HG02970 (cell line): ENCODE measurements around the gene RAP1GAP.

Experiments used
- ATAC-seq: cut with Tn5 transposase; IDR thresholded peaks from one replicate; pipeline ENCODE4 v1.9.1; 2021; ENCODE audit warnings: mild to moderate bottlenecking, moderate library complexity, moderate number of reproducible peaks; ENCODE audit not compliant: unreplicated experiment, low FRiP score

RAP1GAP gene

DNA sequence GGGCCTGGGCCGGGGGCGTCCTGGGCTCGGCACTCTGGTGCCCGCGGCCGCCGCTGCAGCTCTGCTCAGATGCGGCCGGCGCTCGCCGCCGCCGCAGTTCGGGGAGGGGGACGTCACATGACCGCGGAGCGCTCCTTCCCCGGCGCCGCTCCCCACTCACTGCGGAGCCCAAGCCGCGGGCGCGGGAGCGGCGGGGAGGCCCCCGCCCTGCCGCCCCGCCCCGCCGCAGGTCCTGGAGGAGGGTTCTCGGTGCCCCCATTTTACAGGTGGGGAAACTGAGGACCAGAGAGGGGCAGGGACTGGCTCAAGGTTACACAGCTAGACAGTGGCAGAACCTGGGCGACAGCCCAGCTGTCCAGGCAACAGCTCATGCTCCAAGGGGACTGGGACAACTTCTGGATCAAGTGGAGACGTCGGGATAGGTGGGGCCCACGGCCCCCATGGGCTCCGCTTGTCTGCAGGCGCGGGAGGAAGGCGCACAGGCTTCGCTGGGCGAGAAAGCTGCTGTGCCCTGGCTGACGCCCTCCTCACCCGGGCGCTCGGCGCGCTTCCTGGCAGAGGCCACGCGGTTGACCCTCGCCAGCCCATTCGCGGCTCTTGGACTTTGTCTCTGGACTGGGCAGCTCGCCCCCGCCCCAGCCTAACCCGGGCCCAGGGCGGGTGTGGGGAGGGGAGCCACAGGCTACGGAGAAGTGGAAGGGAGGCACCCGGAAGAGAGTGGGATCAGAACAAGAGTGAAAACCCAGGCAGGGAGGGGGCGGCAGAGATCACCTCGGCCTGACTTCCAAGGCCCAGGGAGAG, at the start of gene RAP1GAP:
Gene RAP1GAP (minus strand): TSS at position 100 of the 801 bp plus-strand sequence. CDS start 49,325 bp downstream, outside the sequence.
- ATAC-seq: no peak

DNA sequence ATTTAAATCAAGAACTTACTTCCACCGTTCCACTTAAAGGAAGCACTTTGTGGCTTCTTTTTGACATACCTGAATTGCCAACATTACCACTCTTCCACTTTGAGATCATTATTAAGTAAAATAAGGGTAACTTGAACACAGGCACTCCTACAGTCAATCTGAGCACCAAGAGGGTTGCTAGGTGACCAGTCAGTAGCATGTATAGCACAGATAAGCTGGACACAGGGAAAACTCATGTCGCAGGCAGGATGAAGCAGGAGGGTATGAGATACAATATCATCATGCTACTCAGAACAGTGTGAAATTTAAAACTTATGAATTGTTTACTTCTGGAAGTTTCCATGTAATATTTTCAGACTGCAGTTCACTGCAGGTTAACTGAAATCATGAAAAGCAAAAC, 47.0 kb upstream of the RAP1GAP start:
- ATAC-seq: no peak

DNA sequence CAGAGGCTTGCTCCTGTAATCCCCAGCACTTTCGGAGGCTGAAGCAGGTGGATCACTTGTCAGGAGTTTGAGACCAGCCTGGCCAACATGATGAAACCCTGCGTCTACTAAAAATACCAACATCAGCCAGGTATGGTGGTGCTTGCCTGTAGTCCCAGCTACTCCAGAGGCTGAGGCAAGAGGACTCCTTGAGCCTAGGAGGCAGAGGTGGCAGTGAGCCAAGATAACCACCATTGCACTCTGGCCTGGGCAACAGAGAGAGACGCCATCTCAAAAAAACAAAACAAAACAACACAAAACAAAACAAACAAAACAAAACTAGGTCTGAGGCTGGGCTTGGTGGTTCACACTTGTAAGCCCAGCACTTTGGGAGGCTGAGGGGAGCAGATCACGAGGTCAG, 38.7 kb upstream of the RAP1GAP start:
- no peak for ATAC-seq

DNA sequence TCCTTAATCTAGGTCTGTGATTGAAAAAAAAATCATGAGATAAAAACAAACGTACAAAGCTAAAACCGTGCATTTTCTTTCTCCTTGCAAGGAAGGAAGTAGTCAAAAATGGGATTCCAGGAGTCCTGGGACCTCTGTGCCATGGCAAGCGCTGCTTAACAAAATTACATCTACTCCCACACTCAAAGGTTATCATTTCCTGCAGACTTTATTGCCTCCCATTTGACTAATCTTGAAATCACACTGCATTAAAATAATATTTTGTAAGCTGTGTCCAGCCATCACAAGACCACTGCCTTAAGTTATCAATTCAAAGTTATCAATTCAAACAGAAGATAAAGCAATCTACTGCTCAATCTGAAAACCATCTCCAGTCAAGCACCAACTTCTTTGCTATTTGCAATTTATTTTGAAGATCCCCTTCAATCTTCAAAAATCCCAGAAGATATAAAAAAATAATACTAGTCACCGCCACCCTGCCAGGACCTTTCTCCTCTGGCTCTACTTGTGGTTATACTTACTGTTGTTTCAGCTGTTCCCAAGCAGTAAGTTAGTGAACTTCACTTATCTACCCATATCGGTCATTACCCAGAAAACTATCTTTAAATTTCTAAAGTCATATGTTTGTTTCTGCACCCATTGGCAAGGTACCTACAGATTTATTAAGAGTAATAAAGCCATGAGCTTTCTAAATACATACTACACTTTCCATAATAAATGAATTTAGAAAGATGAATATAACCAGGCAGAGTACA, 38.1 kb upstream of the RAP1GAP start:
- ATAC-seq: no peak

DNA sequence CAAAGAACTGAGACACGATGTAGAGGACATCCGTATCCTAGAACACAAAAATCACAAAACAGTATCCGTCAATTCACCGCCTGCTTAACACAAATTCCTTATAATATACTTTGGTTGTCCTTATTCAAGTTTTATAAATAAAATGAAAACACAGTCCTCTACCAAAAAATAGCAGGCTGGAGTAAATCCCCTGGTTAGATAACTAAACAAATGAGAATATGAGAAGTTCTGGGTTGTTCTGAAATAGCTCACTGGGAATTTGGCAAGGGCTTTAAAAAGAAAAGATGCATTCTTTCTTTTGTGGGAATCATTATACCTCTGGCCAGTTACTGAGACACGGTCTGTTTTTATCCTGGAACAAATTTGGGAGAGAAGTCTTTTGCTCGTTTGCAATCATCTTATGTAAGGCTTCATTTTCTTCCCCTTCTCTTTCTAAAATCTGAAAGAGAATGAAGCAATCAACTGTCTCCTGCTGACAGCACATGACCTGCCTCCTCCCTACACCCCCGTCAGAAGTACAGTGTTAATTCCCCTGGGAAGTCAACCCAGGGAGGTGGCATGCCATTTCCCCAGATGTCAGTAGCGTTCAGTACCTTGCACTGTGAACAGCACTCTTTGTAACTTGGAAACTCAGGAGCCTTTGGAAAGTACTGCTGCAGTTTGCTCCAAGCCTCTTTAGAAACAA, 37.1 kb upstream of the RAP1GAP start:
- no peak for ATAC-seq

DNA sequence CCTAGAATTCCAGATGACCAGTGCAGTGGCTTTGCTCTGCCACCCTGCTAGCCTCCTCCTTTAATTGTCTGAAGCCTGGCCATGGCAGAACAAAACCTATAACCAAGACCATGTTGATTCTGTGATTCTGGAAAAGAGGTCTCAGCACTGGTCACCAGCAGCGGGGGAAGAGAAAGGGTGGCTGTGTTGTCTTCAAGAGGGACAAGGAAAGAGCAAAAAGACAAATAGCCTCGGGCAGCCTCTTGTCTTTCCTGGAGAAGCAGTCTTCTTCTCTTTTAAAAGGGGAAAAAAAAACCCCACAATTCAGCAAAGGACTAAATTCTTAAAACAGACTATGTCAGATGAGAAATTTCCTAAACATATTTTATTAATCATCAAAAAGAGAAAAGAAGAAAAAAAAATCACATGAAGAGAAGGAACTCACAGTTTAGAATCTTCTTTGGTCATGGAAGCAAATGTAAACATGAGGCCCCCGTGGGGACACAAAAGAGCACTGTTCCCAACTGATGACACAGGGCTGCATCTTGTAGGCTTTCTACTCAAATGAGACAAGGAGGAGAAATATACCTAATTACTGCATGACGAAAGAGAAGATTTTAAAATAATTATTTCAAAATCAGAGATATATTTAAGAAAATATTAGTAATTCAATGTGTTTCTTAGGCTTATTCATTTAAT, 36.3 kb upstream of the RAP1GAP start:
- ATAC-seq: no peak

DNA sequence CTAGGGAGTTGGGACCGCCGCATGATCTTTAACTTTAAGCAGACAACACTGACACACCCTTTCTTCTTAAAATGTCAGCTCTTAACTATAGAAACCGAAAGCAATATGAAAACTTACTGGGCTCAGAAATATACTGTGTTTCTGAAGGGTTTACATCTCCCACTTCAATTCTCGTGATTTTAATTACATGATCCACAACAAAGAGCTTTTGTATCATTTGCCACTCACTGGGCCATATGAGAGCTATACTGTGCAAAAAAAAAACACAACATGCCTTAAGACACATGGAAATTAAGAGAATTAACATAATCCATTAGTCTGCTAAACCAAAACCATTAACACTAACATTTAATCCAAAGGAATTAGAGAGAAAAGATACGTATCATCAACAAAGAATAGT, 35.0 kb upstream of the RAP1GAP start:
- no peak for ATAC-seq

DNA sequence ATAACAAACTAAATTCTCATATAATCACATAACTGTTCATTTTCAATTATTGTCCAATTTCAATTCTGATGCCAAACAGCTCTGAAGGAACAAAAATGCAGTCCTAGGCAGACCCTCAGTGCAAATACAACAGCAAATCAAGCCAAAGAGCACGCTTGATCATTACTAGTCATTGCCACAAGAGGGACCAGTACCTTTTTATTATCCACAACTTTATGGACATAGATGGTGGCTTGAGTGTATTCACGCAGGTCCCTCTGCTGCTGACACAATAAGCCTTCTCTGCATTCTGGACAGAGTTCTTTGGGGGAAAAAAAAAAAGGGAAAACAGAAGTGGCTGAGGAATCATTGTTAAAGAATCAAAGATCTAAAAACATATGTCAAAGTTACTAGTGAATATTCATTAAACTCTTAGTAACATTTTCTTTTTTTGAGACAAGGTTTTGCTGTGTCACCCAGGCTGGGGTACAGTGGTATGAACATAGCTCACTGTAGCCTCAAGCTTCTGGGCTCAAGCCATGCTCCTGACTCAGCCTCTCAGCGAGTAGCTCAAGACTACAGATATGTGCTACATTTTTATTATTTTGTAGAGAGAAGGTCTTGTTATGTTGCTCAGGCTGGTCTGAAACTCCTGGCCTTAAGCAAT, 34.3 kb upstream of the RAP1GAP start:
- ATAC-seq: no peak

DNA sequence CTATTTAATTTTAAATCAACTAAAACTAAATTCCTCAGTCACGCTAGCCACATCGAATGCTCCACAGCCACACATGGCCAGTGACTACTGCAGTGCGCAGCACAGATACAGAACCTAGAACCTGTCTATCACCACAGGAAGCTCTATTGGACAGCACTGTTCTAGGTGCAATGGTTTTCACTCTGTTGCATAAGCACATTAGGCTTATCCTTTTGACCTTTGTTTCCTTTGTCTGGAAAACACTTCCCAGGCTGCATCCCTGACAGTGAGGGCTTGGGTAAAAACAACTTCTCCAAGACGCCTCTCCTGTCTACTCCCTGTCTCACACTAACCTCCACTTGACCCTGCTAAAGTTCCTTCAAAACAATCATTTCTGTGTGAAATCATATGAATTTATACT, 33.6 kb upstream of the RAP1GAP start:
- ATAC-seq: no peak

DNA sequence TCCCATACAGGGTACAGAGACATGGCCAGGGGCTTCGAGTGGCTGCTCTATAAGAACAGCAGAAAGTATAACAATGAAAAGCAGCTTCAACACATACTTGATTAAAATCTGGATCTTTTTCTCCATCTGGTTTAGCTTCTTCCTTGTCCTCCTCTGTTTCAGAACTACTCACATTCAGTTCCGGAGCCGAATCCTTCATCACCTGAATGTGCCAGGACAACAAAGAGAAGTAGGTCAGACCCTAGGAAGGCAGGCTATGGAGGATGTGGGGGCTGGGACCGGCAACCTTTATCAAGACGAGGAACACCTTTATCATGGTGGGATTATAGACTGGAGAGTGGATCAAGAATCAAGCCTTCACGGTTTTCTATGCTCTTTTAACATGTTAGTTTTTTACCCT, 32.2 kb upstream of the RAP1GAP start:
- no peak for ATAC-seq

DNA sequence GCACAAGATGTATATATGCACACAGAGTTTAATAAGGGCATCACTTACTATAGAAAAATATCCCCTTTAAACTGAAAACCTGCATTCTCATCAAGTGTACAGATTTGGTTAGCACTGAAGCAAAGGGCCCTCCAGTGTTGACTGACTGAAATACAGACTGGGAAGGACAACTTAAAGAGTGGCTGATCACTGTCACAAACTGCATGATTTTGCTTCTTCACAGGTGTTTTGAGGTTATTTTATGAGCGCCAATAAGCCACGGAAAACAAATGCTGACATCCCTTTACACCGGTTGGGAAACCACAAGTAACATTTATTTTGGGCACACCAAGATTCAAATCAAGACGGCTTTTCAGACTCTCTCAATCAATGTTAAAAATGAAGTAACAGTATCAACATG, 30.9 kb upstream of the RAP1GAP start:
- no peak for ATAC-seq

DNA sequence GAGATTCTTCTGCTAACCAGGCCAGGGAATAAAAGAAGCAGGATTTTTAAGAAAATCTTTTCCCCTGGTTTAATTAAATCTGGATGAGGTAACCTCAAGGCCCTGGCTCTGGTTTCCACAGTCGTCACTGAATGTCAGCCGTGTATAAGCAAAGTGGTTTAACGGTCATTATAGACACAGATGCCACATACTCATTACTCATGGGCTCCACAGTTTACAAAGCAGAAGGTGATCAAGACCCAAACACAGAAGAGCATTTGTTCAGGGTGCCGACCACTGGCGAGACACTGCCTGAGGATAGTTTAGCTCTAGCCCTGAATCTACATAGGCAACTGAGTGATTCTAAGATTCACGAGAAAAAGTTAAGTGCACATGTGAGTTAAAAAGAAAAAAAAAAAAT, 27.8 kb upstream of the RAP1GAP start:
- ATAC-seq: no peak

DNA sequence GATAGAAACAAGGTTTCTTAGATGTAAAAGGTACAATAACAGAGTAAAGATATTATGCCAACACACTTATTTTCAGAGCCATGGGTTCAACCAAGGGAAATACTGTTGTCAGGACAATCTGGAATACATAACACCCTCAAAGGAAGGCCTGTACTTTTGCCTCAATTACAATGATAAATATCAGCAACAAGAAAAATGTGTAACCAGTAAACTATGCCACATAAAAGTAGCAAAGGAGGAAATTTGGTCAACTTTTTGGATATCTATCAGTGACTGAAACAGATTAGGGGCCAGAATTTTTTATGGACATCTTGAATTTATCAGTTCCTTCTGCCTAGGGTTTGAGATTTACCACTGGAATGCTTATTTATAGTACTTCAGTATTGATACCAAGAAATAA, 24.6 kb upstream of the RAP1GAP start:
- no peak for ATAC-seq

DNA sequence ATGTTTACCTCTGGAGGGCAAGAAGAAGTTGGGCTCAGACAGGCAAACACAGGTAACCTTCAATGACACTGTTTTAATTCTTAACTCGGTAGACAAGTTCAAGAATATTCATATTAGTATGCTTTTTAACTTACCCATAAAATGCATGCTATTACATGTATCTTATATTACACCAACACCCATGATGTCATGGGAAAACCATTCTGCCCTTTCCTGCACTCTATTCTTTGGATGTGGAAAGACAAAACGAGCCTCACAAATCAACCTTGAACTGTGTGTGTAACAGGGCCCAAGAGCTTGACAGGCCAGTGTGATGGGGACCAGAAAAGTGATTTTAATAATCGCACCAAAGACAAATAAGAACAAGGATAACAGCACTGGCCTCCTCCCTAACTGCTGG, 22.6 kb upstream of the RAP1GAP start:
- ATAC-seq: no peak

DNA sequence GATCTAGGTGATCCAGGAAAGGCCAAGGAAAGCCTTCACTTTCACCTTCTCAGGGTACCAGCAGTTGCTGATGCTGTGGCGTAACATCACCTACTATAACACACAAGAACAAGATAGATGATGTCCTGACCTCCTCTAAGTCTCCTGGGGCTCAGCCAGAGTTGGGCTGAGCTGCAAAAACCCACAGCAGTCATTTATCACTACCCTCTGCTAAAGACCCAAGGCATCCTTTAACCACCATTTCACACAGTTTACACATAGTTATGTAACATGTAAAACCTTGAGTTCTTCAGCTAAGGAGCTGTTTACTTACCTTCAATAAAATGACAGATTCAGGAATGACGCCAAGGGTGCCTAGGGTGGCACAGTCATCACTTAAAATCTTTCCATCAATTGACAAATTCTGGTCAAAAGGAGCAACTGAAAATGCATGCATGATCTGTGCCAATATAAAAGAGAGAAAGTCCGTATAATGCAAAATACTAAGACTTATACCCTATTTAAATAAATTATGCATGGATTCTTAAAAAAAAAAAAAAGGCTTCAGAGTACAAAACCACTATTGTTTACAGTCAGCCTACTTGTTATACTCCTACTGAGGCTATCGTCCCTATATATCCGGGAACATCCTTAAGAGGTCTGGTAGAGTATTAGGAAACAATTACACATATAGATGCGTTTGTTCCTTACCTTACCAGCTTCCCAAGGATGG, 20.7 kb upstream of the RAP1GAP start:
- ATAC-seq: no peak

DNA sequence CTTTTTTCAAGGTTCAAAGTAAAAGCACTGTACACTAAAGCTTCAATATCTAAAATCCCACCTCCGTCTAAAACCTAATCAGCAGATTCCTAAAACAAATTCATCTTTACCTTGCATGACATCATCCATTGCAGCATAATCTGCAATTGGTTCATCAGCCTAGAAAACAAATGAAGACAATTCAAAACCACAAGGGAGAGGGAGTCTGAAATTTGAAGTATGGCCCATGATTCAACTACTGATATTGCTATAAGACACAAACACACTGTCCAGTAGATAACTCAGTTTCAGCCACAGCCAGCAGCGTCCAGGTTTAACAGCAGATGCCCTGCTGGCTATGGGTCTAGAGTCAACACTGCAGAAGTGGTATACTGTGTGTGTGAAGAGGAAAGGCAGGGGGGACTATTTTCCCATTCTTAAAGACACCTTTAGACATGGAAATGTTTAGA, 17.9 kb upstream of the RAP1GAP start:
- no peak for ATAC-seq

DNA sequence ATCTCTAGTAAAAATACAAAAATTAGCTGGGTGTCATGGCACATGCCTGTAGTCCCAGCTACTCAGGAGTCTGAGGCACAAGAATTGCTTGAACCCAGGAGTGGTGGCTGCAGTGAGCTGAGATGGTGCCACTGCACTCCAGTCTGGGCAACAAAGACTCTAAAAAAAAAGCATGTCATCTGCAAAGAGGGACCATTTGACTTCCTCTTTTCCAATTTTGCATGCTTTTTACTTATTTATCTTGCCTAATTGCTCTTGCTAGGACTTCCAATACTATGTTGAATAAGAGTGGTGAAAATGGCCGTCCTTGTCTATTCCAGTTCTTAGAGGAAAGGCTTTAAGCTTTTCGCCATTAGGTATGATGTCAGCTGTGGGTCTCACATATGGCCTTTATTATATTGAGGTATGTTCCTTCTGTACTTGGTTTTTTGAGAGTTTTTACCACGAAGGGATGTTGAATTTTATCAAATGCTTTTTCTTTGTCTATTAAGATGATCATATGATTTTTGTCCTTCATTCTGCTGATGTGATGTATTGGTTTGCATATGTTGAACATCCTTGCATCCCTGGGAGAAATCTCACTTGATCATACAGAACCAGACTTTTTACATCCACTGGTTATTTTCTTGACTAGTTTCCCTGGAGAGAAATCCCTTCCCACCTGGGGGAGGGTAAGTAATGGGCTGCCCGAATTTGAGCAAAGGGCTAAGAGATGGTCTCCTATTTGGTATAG, 17.0 kb upstream of the RAP1GAP start:
- no peak for ATAC-seq

DNA sequence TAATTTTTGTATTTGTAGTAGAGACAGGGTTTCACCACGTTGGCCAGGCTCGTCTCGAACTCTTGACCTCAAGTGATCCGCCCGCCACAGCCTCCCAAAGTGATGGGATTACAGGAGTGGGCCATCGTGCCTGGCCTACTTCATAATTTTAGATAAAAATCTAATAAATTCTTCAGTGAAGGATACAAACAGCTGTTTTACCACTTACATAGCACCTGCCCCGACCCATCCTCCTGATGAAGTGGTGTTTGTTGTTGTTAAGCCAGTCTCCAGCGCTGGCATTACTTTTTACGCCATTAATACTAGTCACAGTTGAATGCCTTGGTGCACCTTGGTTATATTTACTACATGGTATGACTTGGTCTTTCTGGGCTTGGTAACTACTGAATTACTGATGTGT, 12.3 kb upstream of the RAP1GAP start:
- no peak for ATAC-seq

DNA sequence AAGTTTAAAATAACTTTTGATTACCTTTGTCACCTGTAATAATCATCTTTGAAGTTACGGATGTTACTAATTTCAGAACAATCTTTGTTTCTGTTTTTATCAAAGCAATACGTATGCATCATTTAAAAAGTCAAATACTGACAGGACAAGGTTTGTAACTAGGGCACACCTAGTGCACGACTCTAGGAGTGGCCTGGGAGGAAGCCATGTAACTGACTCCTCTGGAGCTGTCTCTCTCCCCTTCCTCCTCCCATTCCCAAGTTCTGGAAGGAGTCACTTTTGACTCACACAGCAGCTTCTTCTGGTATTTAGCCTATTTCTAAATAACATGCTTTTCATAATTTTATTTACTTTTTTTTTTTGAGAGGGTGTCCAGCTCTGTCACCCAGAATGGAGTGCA, 11.8 kb upstream of the RAP1GAP start:
- ATAC-seq: no peak
